Activated CD8-positive, alpha-beta T cell treated with anti-CD3 and anti-CD28 coated beads for 36 hours (primary cell): ENCODE measurements around the gene MZF1. TPM values are rescaled to one million over a fixed set of nuclear protein-coding genes. Genes with fewer than 3 reads are reported as not detected.

Experiments used
- ATAC-seq: fragments of 200-7000 bp; cut with Tn5 transposase; one replicate; pipeline ENCODE4 v1.10.0; 2021; ENCODE audit warnings: mild to moderate bottlenecking, moderate library complexity
- CTCF ChIA-PET: fragments of 350-600 bp; sonication (Branson Sonifier 250); formaldehyde crosslinking; loops from one replicate; lab custom pipeline; 2021; ENCODE audit warnings: antibody characterized with exemption; lab: Charles Lee
- POLR2A ChIA-PET: fragments of 350-600 bp; sonication (Branson Sonifier 250); formaldehyde crosslinking; loops from one replicate; lab custom pipeline; 2021; ENCODE audit warnings: antibody characterized with exemption; lab: Charles Lee
- DNase-seq: peaks from one replicate; pipeline ENCODE4 v3.0.0-alpha.2; 2020
- H3K27ac Mint-ChIP-seq: one replicate; pipeline ENCODE4 v1.8.0; 2021; ENCODE audit warnings: mild to moderate bottlenecking, mixed read lengths
- H3K27me3 Mint-ChIP-seq: one replicate; pipeline ENCODE4 v1.8.0; 2021; ENCODE audit warnings: mixed read lengths
- H3K36me3 Mint-ChIP-seq: one replicate; pipeline ENCODE4 v1.8.0; 2021; ENCODE audit warnings: low read depth, mixed read lengths
- H3K4me1 Mint-ChIP-seq: one replicate; pipeline ENCODE4 v1.8.0; 2021; ENCODE audit warnings: low read depth, mixed read lengths
- H3K4me3 Mint-ChIP-seq: one replicate; pipeline ENCODE4 v1.8.0; 2021; ENCODE audit warnings: mild to moderate bottlenecking, moderate library complexity, mixed read lengths
- H3K9me3 Mint-ChIP-seq: one replicate; pipeline ENCODE4 v1.8.0; 2021; ENCODE audit warnings: mixed read lengths
- CTCF ChIP-seq: fragments of 200-600 bp; IDR thresholded peaks from one replicate; pipeline ENCODE4 v1.8.0; 2022; ENCODE audit warnings: antibody characterized with exemption, mild to moderate bottlenecking
- intact Hi-C: fragments of 100-400 bp; cut with micrococcal nuclease; formaldehyde crosslinking; loops from one replicate; pipeline ENCODE4 v1.10.0; 2022
- total RNA-seq, 2 experiments: library from RNA; stranded (reverse); gene quantifications; one replicate each; pipeline ENCODE4 v1.2.3, GENCODE V29; 2021

Gene MZF1
- total RNA-seq, 2 experiments from 2014 or later: 12.1 to 13.4 TPM

- TF ChIP-seq CTCF: no peak
- ATAC-seq: peak; percentile 46
- Mint-ChIP-seq H3K27ac (peak within 1 kb of the TSS; percentile 100), H3K27me3 (no peaks in the 10 kb centered on the region), H3K9me3 (no peaks in the 10 kb centered on the region), H3K4me3 (peak within 1 kb of the TSS; percentile 98), H3K4me1 (peaks cover 36% of the 10 kb centered on the region), H3K36me3 (peaks cover 75% of the 10 kb centered on the region)
- ChIA-PET POLR2A (interaction anchor here (0.7 to 13.1 kb wide), 12 partner anchors 8 to 207 kb away, joined by 3 to 164 read pairs (median 5); partner anchors contain the start of genes MZF1, TRIM28, ZBTB45 and ZNF446), CTCF (interaction anchor here (0.7 to 3.1 kb wide), 6 partner anchors 11 to 41 kb away, joined by 3 to 19 read pairs (median 4); partner anchors contain the start of genes TRIM28 and ZBTB45)
- peak; percentile 99 for DNase-seq
- intact Hi-C loops: no loop called here
Observed at GRCh38 chr19:58554494-58555368, 18.4 kb downstream of the MZF1 start, which contains the start of gene CHMP2A. TSS of gene CHMP2A (minus strand) at chr19:58555105. CDS start at chr19:58554212, 893 bp downstream.

GRCh38 chr19:58553799-58554493, 19.2 kb downstream of the MZF1 start:
- Mint-ChIP-seq H3K27me3 (no peaks in the 10 kb centered on the region), H3K36me3 (peaks cover 71% of the 10 kb centered on the region), H3K4me1 (peaks cover 36% of the 10 kb centered on the region), H3K9me3 (no peaks in the 10 kb centered on the region), H3K4me3 (peak overlapping the region; percentile 98), H3K27ac (peak overlapping the region; percentile 100)
- ChIA-PET POLR2A (interaction anchor here (0.8 to 13.1 kb wide), 10 partner anchors 9 to 207 kb away, joined by 3 to 164 read pairs (median 6); partner anchors contain the start of genes TRIM28, ZBTB45 and ZNF446), CTCF (interaction anchor here (1.5 to 3.1 kb wide), 3 partner anchors 27 to 35 kb away, joined by 4 to 19 read pairs (median 5); partner anchors contain the start of gene ZBTB45)
- ATAC-seq: no peak
- no peak for DNase-seq
- TF ChIP-seq CTCF: no peak
- intact Hi-C loops: no loop called here

GRCh38 chr19:58552655-58553054, 20.5 kb downstream of the MZF1 start:
- TF ChIP-seq CTCF: no peak
- H3K9me3 Mint-ChIP-seq: no peaks in the 10 kb centered on the region
- peaks cover 78% of the 10 kb centered on the region for H3K36me3 Mint-ChIP-seq
- DNase-seq (no peak), ATAC-seq (no peak)
- CTCF ChIA-PET: interaction anchor here (1.1 to 3.1 kb wide), 3 partner anchors 23 to 32 kb away, joined by 3 to 19 read pairs (median 5); partner anchors contain the start of gene ZBTB45
- peaks cover 41% of the 10 kb centered on the region for H3K4me1 Mint-ChIP-seq
- peak overlapping the region; percentile 23 for H3K27ac Mint-ChIP-seq
- POLR2A ChIA-PET: interaction anchor here (1.0 to 13.1 kb wide), 6 partner anchors 8 to 36 kb away, joined by 3 to 164 read pairs (median 20); partner anchors contain the start of genes TRIM28 and ZBTB45
- peak overlapping the region; percentile 0 for H3K4me3 Mint-ChIP-seq
- intact Hi-C loops: no loop called here
- H3K27me3 Mint-ChIP-seq: no peaks in the 10 kb centered on the region

GRCh38 chr19:58551577-58552471, 21.3 kb downstream of the MZF1 start:
- H3K27me3 Mint-ChIP-seq: no peaks in the 10 kb centered on the region
- no peak for TF ChIP-seq CTCF
- DNase-seq: no peak
- H3K4me1 Mint-ChIP-seq: peaks cover 44% of the 10 kb centered on the region
- CTCF ChIA-PET: interaction anchor here (1.1 to 1.2 kb wide), 2 partner anchors 24 to 32 kb away, joined by 3 to 4 read pairs; partner anchors contain the start of gene ZBTB45
- POLR2A ChIA-PET: interaction anchor here (0.7 to 13.1 kb wide), 5 partner anchors 8 to 1331 kb away, joined by 3 to 164 read pairs (median 5); partner anchors contain the start of genes TRIM28 and ZBTB45
- no peak overlapping the region for H3K4me3 Mint-ChIP-seq
- H3K36me3 Mint-ChIP-seq: peaks cover 79% of the 10 kb centered on the region
- no peaks in the 10 kb centered on the region for H3K9me3 Mint-ChIP-seq
- peak overlapping the region; percentile 23 for H3K27ac Mint-ChIP-seq
- intact Hi-C loops: no loop called here
- no peak for ATAC-seq
